K562 (cell line): ENCODE measurements around the gene AGRN. TPM values are rescaled to one million over a fixed set of nuclear protein-coding genes. Genes with fewer than 3 reads are reported as not detected.

Experiments
- BRD4 ChIP-seq: fragments of 200-600 bp; sonication (generic); IDR thresholded peaks from 2 replicates; pipeline ENCODE4 v1.6.1; 2017; ENCODE audit warnings: inconsistent platforms
- E2F4 ChIP-seq: sonication (generic); formaldehyde crosslinking; IDR thresholded peaks from 2 replicates; pipeline ENCODE4 v1.8.0; 2022; ENCODE audit warnings: mild to moderate bottlenecking, low read depth, missing genetic modification reagents
- ELF1 ChIP-seq: fragments of 200-800 bp; sonication (Bioruptor generic); IDR thresholded peaks from 2 replicates; pipeline ENCODE4 v1.6.1; 2016; ENCODE audit warnings: missing genetic modification characterization, missing compliant biosample characterization
- ETV5 ChIP-seq: sonication (generic); formaldehyde crosslinking; IDR thresholded peaks from 2 replicates; pipeline ENCODE4 v1.4.0; 2020; ENCODE audit warnings: low read depth, mild to moderate bottlenecking, missing genetic modification reagents
- GATA2 ChIP-seq: sonication (generic); formaldehyde crosslinking; IDR thresholded peaks from 2 replicates; pipeline ENCODE4 v1.4.0; 2020; ENCODE audit warnings: mild to moderate bottlenecking, missing genetic modification reagents
- HDAC8 ChIP-seq: fragments of 450-650 bp; IDR thresholded peaks from 2 replicates; pipeline ENCODE4 v1.6.1; 2016; ENCODE audit warnings: mild to moderate bottlenecking, missing genetic modification characterization, moderate library complexity, missing compliant biosample characterization
- KLF10 ChIP-seq: fragments of 250-450 bp; sonication (Bioruptor Pico); IDR thresholded peaks from 2 replicates; pipeline ENCODE4 v1.6.1; 2021; ENCODE audit warnings: matching md5 sums
- MED1 ChIP-seq: sonication (generic); formaldehyde crosslinking; IDR thresholded peaks from 2 replicates; pipeline ENCODE4 v1.8.1; 2023; ENCODE audit warnings: missing genetic modification reagents, borderline replicate concordance
- MEF2A ChIP-seq: IDR thresholded peaks from 2 replicates; pipeline ENCODE4 v1.6.1; 2011; ENCODE audit warnings: low read depth, mild to moderate bottlenecking, low read length, moderate library complexity; ENCODE audit not compliant: control insufficient read depth
- MTA2 ChIP-seq: fragments of 450-650 bp; IDR thresholded peaks from 2 replicates; pipeline ENCODE4 v1.6.1; 2016; ENCODE audit warnings: low read depth
- NFYB ChIP-seq: IDR thresholded peaks from 2 replicates; pipeline ENCODE4 v1.6.1; 2011; ENCODE audit warnings: mild to moderate bottlenecking, moderate library complexity; ENCODE audit not compliant: insufficient read length; ENCODE audit errors: extremely low read depth
- SMARCA4 ChIP-seq: fragments of 450-650 bp; IDR thresholded peaks from 2 replicates; pipeline ENCODE4 v1.6.1; 2016
- ZFP36 ChIP-seq: fragments of 150-350 bp; IDR thresholded peaks from 2 replicates; pipeline ENCODE4 v1.6.1; 2018; ENCODE audit warnings: low read length, low read depth; ENCODE audit not compliant: partially characterized antibody
- ZHX1 ChIP-seq: fragments of 150-350 bp; conservative IDR thresholded peaks from 2 replicates; pipeline ENCODE4 v1.6.1; 2014; ENCODE audit warnings: low read length
- ZNF12 ChIP-seq: sonication (generic); formaldehyde crosslinking; IDR thresholded peaks from 2 replicates; pipeline ENCODE4 v1.4.0; 2020; ENCODE audit warnings: mild to moderate bottlenecking, missing genetic modification reagents
- ZNF318 ChIP-seq, 2 experiments: fragments of 450-650 bp; IDR thresholded peaks; 2 replicates each; pipeline ENCODE4 v1.6.1; 2016; ENCODE audit warnings: mild to moderate bottlenecking in 2 of 2, borderline replicate concordance in 1 of 2, low read depth in 1 of 2, moderate library complexity in 1 of 2
- polyA plus RNA-seq, 8 experiments: library from polyadenylated mRNA; depleted of rRNA in 4 of 8; stranded (reverse) in 5 of 8; unstranded in 3 of 8; fragments of >200 nt; fragmentation: Nextera tagmentation in 2 of 8; fragmentation: Illumina TruSeq in 1 of 8; extraction: Ambion mirVana in 2 of 8; extraction: Trizol in 1 of 8; gene quantifications; 2 replicates each; pipeline versions ENCODE4 v1.2.1 to v1.2.3, GENCODE V29; 2011 to 2014; ENCODE audit warnings: inconsistent platforms in 1 of 8, missing spikeins in 1 of 8
- total RNA-seq, 7 experiments: library from RNA; depleted of rRNA in 6 of 7; stranded (reverse); fragments of >200 nt in 6 of 7; fragmentation: Illumina TruSeq in 2 of 7; extraction: Trizol in 2 of 7; gene quantifications; 2 replicates each; pipeline versions ENCODE4 v1.2.1 to v1.2.3, GENCODE V29; 2011 to 2021; ENCODE audit warnings: low replicate concordance in 1 of 7

AGRN gene
- total and polyA plus RNA-seq, 9 of the 15 experiments (the other 6 are each of a cell fraction or from before 2014, with no cell fraction given): 0.04 to 111 (median 18.1) TPM

GRCh38 chr1:1013922-1014648 is 5.8 kb upstream of the AGRN start (continued):
- TF ChIP-seq BRD4 (no peak), NFYB (no peak), MED1 (CRISPR knock-in tag) (no peak), MTA2 (no peak), E2F4 (no peak), ZNF318 (IDR thresholded peaks at IDR 0.05; ENCODE audit: borderline replicate concordance in 1 of 2, low read depth in 1 of 2) (no peak), ETV5 (CRISPR knock-in tag) (no peak), KLF10 (CRISPR knock-in tag) (no peak), SMARCA4 (no peak), ZHX1 (no peak), ZFP36 (no peak), HDAC8 (tag) (no peak), ZNF12 (no peak), GATA2 (CRISPR knock-in tag) (no peak), ELF1 (tag) (no peak), MEF2A (no peak)
